Duodenal mucosa (tissue), 2 donors: Measurements from ENCODE around the gene TUBA3E.
"Not testable (repeated sequence)": the region's sequence is repeated elsewhere in the genome, so short reads cannot be mapped to it uniquely, and the experiment has no call there.

Experiments
- H3K27ac ChIP-seq: one replicate; pipeline ENCODE4 v1.7.0; 2013; ENCODE audit warnings: low read depth, low read length
- H3K27me3 ChIP-seq, 2 donors: one replicate each; pipeline ENCODE4 v1.7.0; 2013; ENCODE audit warnings: low read length in 2 of 2, control low read depth in 1 of 2; ENCODE audit not compliant: insufficient read depth in 2 of 2, control insufficient read depth in 1 of 2
- H3K36me3 ChIP-seq, 2 donors: one replicate each; pipeline ENCODE4 v1.7.0; 2013; ENCODE audit warnings: low read length in 2 of 2, control low read depth in 1 of 2; ENCODE audit not compliant: insufficient read depth in 2 of 2, control insufficient read depth in 1 of 2
- H3K4me1 ChIP-seq, 2 donors: one replicate each; pipeline ENCODE4 v1.7.0; 2013; ENCODE audit warnings: low read length in 2 of 2, control low read depth in 1 of 2; ENCODE audit not compliant: insufficient read depth in 2 of 2, control insufficient read depth in 1 of 2
- H3K4me3 ChIP-seq, 2 donors: one replicate each; pipeline ENCODE4 v1.7.0; 2013; ENCODE audit warnings: low read length in 2 of 2, low read depth in 1 of 2
- H3K9ac ChIP-seq, 2 donors: one replicate each; pipeline ENCODE4 v1.7.0; 2013; ENCODE audit warnings: low read length in 2 of 2, low read depth in 1 of 2
- H3K9me3 ChIP-seq, 2 donors: one replicate each; pipeline ENCODE4 v1.7.0; 2013; ENCODE audit warnings: low read length in 2 of 2, control low read depth in 1 of 2; ENCODE audit not compliant: control insufficient read depth in 1 of 2

The TUBA3E gene

DNA sequence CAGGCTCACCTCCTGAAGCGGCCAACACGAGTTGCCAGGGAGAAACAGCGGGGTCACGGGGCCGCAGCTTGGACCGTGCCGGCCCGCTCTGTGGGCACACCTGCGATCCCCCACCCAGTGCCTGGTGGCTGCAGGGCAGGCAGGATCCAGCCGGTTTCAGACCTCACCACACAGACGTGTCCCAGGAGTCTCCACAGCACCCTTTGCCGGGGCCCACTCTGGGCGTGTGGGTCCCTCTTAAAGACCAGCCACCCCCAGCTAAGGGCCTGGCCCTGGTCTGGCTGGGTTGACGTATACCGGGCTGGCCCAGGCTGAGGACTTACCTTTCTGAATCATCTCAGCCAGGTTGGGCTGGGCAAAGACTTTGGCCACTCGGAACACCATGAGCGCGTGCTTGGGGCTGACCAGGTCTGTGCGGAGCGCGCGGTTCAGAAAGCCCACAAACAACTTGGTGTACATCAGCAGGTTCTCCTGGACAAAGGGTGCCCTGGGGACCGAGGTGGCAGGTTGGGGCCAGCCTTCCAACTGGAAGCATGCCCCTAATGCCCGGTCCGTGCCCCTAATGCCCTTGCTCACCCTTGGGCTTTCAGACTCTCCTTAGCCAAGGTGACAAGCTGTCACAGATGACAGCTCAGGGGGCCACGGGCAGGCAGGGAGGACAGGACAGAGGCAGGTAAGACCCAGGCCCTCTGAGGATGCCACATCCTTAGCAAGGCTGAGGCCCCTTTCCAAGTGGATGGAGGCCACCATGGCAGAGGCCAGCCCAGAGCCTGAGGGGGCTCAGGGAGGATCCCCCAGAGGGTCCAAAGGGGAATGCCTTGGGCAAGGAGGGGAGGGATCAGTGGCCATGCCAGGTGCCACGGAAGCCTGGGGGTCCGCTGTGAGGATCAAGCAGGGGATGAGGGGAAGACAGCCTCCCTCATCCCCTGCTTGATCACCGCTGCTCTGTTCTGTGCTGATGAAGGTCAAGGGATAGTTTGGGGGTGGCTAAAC, 43.2 kb downstream of the TUBA3E start:
- Histone ChIP-seq H3K9me3 (no peaks in the 10 kb centered on the region), H3K36me3 (peaks cover 0 to 30% of the 10 kb centered on the region in 2 donors), H3K9ac (no peak overlapping the region)

DNA sequence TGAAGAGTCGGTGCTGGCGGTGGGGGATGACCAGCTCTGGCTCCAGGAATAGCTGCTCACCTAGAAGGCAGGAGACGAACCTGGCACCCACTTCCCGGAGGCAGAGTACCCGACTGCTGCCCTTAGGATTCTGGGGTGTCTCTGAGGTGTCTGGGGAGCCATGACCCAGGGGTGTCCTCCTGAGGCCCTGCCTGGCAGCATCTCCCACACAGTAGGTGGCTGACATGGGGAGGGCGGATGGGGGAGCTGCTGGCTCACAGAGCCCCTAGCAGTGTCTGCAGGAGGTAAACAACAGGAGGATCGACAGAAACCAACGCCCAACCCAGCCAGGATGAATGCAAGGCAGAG, 43.8 kb downstream of the TUBA3E start:
- H3K27ac ChIP-seq, H3K9ac ChIP-seq, H3K27me3 ChIP-seq, H3K4me1 ChIP-seq, H3K9me3 ChIP-seq, H3K4me3 ChIP-seq: not testable (repeated sequence)
- H3K36me3 ChIP-seq = peaks cover 0 to 26% of the 10 kb centered on the region in 2 donors

More for the DNA sequence above, 43.2 kb downstream of the TUBA3E start:
- Histone ChIP-seq H3K27me3 (no peaks in the 10 kb centered on the region), H3K27ac (no peak overlapping the region), H3K4me1 (no peaks in the 10 kb centered on the region), H3K4me3 (no peak overlapping the region)

DNA sequence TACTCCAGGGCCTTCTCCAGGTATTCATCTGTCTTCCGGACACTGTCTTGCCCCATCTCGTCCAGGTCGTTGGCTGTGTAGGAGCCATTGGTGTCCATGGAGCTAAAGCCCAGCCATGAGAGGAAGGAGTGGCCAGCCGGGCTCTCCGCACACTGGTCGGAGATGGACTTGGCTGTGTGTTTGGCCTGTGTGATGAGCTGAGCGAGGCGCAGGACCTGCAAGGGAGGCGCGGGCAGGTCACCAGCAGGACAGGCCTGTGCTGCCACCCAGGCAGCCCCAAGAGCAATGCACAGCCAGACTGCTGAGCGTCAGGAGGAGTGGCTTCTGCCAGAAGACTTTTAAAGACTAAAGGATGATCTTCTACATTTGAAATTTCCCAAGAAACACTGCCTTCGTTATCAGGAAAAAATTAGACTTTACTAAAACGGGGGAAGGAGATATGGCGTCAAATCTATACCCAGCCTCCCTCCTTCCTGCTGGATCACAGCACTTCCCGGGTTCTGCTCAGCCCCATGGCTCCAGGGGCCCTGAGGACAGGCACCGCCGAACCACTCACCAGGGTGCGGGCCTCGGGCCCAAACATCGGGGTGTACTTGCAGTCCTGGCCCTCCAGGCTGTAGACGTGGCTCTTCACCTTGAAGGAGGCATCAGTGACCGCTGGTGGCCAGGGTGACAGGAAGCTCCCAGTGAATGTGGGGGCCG, 44.4 kb downstream of the TUBA3E start:
- H3K27me3 ChIP-seq, H3K27ac ChIP-seq, H3K9ac ChIP-seq, H3K9me3 ChIP-seq, H3K4me1 ChIP-seq, H3K4me3 ChIP-seq: not testable (repeated sequence)
- peaks cover 0 to 25% of the 10 kb centered on the region in 2 donors for H3K36me3 ChIP-seq

DNA sequence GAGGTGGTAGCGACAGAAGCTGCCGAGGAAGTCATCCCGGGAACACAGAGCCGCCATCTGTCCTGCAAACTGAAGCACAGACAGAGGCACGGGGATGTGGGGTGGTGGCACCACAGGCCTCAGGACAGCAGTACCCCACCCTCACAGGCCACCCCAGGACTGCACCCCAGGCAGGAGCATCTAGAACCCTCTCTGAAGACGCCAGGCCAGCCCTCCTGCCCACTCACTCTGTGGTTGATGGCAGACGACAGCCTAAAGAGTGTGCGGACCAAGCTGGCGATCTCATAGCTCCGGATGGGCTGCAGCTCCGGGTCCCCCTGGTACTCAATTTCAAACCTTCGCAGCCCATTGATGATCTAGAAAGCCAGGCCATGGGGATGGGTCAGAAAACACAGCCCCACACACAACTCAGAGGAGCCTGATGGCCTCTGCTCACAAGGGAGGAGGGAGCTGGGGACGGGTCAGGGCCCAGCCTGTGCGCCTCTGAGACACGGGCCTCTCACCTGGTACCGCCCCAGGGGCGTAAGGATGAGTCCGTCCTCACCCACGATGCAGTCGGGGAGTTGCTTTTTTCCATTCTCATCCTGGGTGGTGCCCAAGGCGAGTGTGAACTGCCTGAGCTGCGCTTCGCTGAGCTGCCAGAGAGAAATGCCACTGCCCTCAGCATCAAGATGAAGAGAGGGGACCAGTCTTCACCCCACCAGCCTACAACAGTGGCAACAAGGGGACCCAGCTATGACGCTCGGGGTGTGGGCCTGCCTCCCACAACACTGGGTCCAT, 45.2 kb downstream of the TUBA3E start:
- H3K9ac ChIP-seq = no peak overlapping the region
- H3K4me1 ChIP-seq = no peaks in the 10 kb centered on the region
- no peaks in the 10 kb centered on the region for H3K9me3 ChIP-seq
- H3K27ac ChIP-seq = no peak overlapping the region
- H3K4me3 ChIP-seq = no peak overlapping the region
- H3K36me3 ChIP-seq = peaks cover 0 to 21% of the 10 kb centered on the region in 2 donors
- H3K27me3 ChIP-seq = no peaks in the 10 kb centered on the region

DNA sequence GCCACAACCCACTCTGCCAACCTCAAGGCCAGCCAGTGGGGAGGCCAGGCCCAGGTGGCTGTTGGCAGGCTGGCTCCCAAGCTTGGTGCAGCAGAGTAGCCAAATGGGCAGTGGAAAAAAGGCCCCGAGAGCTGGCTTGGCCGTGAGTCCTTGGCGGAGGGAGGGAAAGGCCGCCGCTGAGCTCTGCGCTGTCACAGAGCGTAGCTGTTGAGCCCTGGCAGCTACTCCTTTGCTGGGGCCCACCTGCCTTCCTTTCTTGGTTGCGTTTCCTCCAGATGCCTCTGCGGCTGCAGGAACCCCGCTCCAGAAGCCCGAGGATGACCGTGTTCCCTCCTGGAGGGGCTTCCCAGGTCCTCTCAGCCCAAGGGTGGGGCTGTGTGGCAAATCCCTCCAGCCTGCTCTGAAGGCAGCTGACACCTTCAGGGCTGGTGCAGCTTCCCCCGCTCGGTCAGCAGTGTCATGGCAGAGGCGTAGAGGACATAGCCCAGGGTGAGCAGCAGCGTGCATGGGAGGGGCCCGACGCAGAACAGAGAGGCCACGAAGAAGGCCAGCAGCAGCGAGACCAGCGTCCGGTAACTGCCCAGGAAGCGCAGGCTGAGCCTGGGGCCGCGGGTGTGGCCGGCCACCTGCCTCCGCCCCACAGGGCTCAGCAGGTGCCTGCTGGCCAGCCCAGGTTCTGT, 46.0 kb downstream of the TUBA3E start:
- not testable (repeated sequence) for H3K4me3 ChIP-seq, H3K27ac ChIP-seq, H3K27me3 ChIP-seq, H3K9me3 ChIP-seq, H3K4me1 ChIP-seq, H3K9ac ChIP-seq
- peaks cover 0 to 21% of the 10 kb centered on the region in 2 donors for H3K36me3 ChIP-seq

DNA sequence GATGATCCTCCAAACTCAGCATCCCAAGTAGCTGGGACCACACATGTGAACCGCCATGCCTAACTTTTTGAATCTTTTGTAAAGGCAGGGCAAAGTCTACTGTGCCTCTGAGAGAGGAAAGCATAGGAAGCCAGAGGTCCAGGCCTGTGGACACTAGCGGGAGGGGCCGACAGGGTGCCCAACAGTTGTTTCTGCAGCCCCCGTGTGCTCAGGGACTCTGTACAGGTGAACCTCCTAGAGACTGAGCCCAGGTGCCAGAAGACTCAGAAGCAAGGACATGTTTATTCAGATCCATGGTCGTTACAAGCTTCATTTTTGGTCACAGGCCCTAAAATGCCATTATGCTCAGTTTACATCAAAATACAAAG, 47.1 kb downstream of the TUBA3E start:
- not testable (repeated sequence) for H3K9ac ChIP-seq, H3K4me3 ChIP-seq, H3K4me1 ChIP-seq, H3K27ac ChIP-seq, H3K9me3 ChIP-seq, H3K27me3 ChIP-seq
- H3K36me3 ChIP-seq = peaks cover 0 to 21% of the 10 kb centered on the region in 2 donors

DNA sequence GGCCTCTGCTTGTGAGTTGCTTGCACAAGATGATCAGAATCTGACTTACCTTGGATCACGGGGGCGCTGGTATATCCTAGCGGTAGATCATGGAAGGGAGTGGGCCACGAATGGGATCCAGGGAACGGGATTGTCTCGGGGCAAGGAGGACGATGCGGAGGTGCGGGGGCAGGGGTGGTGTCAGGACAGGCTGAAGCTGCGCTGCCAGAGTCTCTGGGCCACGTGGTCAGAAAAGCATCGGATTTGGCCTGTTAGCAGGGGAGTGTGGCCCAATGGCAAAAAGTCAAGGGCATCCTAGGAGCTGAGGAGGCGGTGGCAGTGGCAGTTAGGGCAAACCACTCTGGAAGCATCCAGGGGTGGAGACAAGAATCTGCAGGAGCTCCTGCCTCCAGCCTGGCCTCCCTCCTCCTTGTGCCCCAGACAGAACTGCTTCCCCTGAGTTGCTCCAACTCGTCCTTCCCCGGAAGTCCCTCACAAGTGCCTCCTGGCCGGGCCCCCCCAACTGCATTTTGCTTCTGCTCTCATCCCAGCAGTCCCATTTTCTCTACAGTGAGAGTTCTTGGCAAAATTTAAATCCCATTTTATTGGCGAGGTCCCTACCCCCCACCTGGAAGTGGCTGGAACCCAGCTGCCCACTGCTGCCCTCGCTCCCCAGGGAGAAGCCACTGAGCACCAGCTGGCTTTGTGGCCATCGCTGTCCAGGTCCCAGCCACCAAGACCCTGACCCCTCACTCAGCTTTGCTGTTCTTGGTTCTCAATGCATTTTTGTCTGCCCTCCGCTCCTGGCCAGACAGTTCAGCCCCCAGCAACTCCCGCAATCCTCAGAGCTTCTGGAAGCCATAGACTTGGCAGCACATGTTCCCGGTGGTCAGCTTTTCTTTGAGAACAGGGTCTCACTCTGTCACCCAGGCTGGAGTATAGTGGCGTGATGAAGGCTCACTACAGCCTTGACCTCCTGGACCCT, 47.8 kb downstream of the TUBA3E start:
- no peaks in the 10 kb centered on the region for H3K4me1 ChIP-seq
- no peak overlapping the region for H3K4me3 ChIP-seq
- peaks cover 0 to 21% of the 10 kb centered on the region in 2 donors for H3K36me3 ChIP-seq
- H3K27ac ChIP-seq = no peak overlapping the region
- no peaks in the 10 kb centered on the region for H3K9me3 ChIP-seq
- no peak overlapping the region for H3K9ac ChIP-seq
- H3K27me3 ChIP-seq = no peaks in the 10 kb centered on the region

DNA sequence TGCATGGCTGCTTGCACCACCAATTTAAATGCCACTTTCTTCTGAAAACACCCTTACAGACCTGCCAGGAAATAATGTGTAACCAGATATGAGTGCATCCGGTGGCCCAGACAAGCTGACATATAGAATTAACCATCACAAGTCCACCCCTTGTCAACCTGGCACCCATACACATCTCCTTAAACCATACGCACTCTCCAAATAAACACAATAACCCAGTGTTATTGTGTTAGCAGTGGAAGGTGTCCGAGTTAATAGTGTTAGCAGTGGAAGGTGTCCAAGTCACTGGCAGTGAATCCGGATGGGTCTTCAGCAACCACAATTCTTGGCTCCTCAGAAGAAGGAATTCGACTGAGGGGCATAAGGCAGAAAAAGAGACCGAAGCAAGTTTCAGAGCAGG, 49.7 kb downstream of the TUBA3E start:
- H3K9me3 ChIP-seq, H3K27ac ChIP-seq, H3K4me1 ChIP-seq, H3K4me3 ChIP-seq, H3K27me3 ChIP-seq, H3K9ac ChIP-seq: not testable (repeated sequence)
- peaks cover 0 to 19% of the 10 kb centered on the region in 2 donors for H3K36me3 ChIP-seq

DNA sequence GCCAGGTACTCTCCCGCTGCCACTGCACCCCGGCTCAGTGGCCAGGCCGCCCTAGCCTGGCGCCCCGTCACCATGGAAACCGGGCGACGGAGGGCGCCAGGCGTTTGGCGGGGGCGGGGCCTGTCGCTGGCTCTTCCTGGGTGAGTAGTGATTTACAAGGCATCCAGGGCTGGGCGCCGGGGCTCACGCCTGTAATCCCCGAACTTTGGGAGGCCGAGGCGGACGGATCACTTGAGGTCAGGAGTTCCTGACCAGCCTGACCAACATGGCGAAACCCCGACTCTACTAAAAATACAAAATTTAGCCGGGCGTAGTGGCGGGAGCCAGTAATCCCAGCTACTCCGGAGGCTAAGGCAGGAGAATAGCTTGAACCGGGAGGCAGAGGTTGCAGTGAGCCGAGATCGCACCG, 53.2 kb downstream of the TUBA3E start, which contains the start of gene CCDC74B:
Gene CCDC74B (minus strand): TSS at position 107 of the 409 bp plus-strand sequence. CDS start 116 bp downstream, outside the sequence.
- H3K27me3 ChIP-seq, H3K9me3 ChIP-seq, H3K9ac ChIP-seq, H3K27ac ChIP-seq, H3K4me1 ChIP-seq, H3K36me3 ChIP-seq, H3K4me3 ChIP-seq: not testable (repeated sequence)
